Stimulated activated CD8-positive, alpha-beta memory T cell treated with anti-CD3 and anti-CD28 coated beads, Interleukin-4, amount 100 ng/mL, for 4 hours (primary cell): ENCODE data around the gene LYRM1.
"Not testable (repeated sequence)": the region's sequence is repeated elsewhere in the genome, so short reads cannot be mapped to it uniquely, and the experiment has no call there.

Source experiments
- DNase-seq, 2 donors: peaks; one replicate each; pipeline ENCODE4 v3.0.0-alpha.2; 2020; ENCODE audit warnings: low read depth in 2 of 2, low spot score in 1 of 2

The LYRM1 gene

GRCh38 chr16:20931066-20931600 is 30.6 kb downstream of the LYRM1 start:
- no peak for DNase-seq

- DNase-seq = no peak
Measured at GRCh38 chr16:20933589-20933988, 33.0 kb downstream of the LYRM1 start.

GRCh38 chr16:20937736-20938135 is 37.2 kb downstream of the LYRM1 start:
- DNase-seq = no peak

- DNase-seq = no peak
Measured at GRCh38 chr16:20938426-20938825, 37.9 kb downstream of the LYRM1 start.

GRCh38 chr16:20939611-20940010 is 39.0 kb downstream of the LYRM1 start:
- no peak for DNase-seq

GRCh38 chr16:20940871-20941635 is 40.5 kb downstream of the LYRM1 start:
- DNase-seq = no peak

- no peak for DNase-seq
Measured at GRCh38 chr16:20941636-20941926, 41.0 kb downstream of the LYRM1 start.

- no peak for DNase-seq
Measured at GRCh38 chr16:20942256-20942655, 41.7 kb downstream of the LYRM1 start.

GRCh38 chr16:20944861-20945574 is 44.4 kb downstream of the LYRM1 start:
- DNase-seq = no peak

GRCh38 chr16:20945575-20945875 is 45.0 kb downstream of the LYRM1 start:
- not testable (repeated sequence) for DNase-seq

- no peak for DNase-seq
Measured at GRCh38 chr16:20946015-20946629, 45.6 kb downstream of the LYRM1 start.

- DNase-seq = no peak
Measured at GRCh38 chr16:20948444-20948843, 47.9 kb downstream of the LYRM1 start.

- DNase-seq = no peak
Measured at GRCh38 chr16:20949660-20950059, 49.1 kb downstream of the LYRM1 start.

GRCh38 chr16:20950294-20950693 is 49.7 kb downstream of the LYRM1 start:
- DNase-seq = no peak

- DNase-seq = no peak
Measured at GRCh38 chr16:20952139-20952920, 51.8 kb downstream of the LYRM1 start.

GRCh38 chr16:20954574-20954973 is 54.0 kb downstream of the LYRM1 start:
- no peak for DNase-seq

GRCh38 chr16:20956319-20956718 is 55.7 kb downstream of the LYRM1 start:
- DNase-seq = no peak

- no peak for DNase-seq
Measured at GRCh38 chr16:20957153-20957552, 56.6 kb downstream of the LYRM1 start.

- no peak for DNase-seq
Measured at GRCh38 chr16:20960899-20961298, 60.3 kb downstream of the LYRM1 start.

GRCh38 chr16:20968765-20969164 is 68.2 kb downstream of the LYRM1 start:
- DNase-seq = no peak

GRCh38 chr16:20969386-20969785 is 68.8 kb downstream of the LYRM1 start:
- DNase-seq = no peak

GRCh38 chr16:20971401-20971800 is 70.8 kb downstream of the LYRM1 start:
- no peak for DNase-seq
